HFFc6 (cell line): ENCODE measurements around the gene CFAP43. TPM values are rescaled to one million over a fixed set of nuclear protein-coding genes. Genes with fewer than 3 reads are reported as not detected.
"Not testable (repeated sequence)": the region's sequence is repeated elsewhere in the genome, so short reads cannot be mapped to it uniquely, and the experiment has no call there.

Experiments used
- DNase-seq: peaks from one replicate; pipeline ENCODE4 v3.0.0-alpha.2; 2018
- H3K27ac Mint-ChIP-seq: 2 replicates; pipeline ENCODE4 v1.8.0; 2020; ENCODE audit warnings: mild to moderate bottlenecking, mixed read lengths
- H3K27me3 Mint-ChIP-seq: 2 replicates; pipeline ENCODE4 v1.8.0; 2021; ENCODE audit warnings: mild to moderate bottlenecking, moderate library complexity, mixed read lengths; ENCODE audit not compliant: insufficient read depth
- H3K36me3 Mint-ChIP-seq: 2 replicates; pipeline ENCODE4 v1.8.0; 2021; ENCODE audit warnings: low read depth, mixed read lengths
- H3K4me1 Mint-ChIP-seq: 2 replicates; pipeline ENCODE4 v1.8.0; 2020; ENCODE audit warnings: low read depth, mixed read lengths
- H3K4me3 Mint-ChIP-seq: 2 replicates; pipeline ENCODE4 v1.8.0; 2020; ENCODE audit warnings: mild to moderate bottlenecking, moderate library complexity, mixed read lengths
- H3K9me3 Mint-ChIP-seq: 2 replicates; pipeline ENCODE4 v1.8.0; 2020; ENCODE audit warnings: mild to moderate bottlenecking, mixed read lengths
- total RNA-seq, 6 experiments: library from RNA; stranded (reverse); fragmentation: NEBNext Ultra II Directional; extraction: Animal tissue kit (Norgen Biotek cat#: 25700); gene quantifications; 2 replicates in 1 of 6; 3 replicates in 5 of 6; pipeline ENCODE4 v1.2.3, GENCODE V29; 2021
- TF ChIP-seq, protein P1 (sequence below): fragments of 200-600 bp; sonication (generic); IDR thresholded peaks from 2 replicates; pipeline ENCODE4 v1.5.0; 2021; ENCODE audit warnings: antibody characterized with exemption, mild to moderate bottlenecking

Gene CFAP43
- total RNA-seq, 6 experiments from 2014 or later = 0.14 TPM; not detected in 5

DNA sequence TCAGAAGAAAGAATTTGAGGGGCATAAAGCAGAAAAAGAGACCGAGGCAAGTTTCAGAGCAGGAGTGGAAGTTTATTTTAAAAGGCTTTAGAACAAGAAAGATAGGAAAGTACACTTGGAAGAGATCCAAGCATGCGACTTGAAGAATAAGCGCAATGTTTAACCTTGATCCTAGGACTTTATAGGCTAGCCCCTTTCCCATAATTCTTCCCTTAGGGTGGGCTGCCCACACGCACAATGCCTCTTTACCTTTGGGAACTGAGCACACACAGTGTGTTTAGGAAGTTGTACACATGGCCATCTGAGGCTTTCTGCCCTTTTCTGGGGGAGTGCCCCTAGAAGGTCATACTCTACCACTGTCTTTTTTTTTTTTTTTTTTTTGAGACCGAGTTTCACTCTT lies 11.3 kb upstream of the CFAP43 start:
- Mint-ChIP-seq H3K36me3 (peaks cover 9% of the 10 kb centered on the region; the same call in 1 of the 2 replicates), H3K27me3 (peaks cover 2% of the 10 kb centered on the region; the same call in 1 of the 2 replicates), H3K27ac (no peak overlapping the region), H3K4me1 (peaks cover 9% of the 10 kb centered on the region), H3K9me3 (peaks cover 21% of the 10 kb centered on the region), H3K4me3 (no peak overlapping the region)
- TF ChIP-seq, protein P1, sequence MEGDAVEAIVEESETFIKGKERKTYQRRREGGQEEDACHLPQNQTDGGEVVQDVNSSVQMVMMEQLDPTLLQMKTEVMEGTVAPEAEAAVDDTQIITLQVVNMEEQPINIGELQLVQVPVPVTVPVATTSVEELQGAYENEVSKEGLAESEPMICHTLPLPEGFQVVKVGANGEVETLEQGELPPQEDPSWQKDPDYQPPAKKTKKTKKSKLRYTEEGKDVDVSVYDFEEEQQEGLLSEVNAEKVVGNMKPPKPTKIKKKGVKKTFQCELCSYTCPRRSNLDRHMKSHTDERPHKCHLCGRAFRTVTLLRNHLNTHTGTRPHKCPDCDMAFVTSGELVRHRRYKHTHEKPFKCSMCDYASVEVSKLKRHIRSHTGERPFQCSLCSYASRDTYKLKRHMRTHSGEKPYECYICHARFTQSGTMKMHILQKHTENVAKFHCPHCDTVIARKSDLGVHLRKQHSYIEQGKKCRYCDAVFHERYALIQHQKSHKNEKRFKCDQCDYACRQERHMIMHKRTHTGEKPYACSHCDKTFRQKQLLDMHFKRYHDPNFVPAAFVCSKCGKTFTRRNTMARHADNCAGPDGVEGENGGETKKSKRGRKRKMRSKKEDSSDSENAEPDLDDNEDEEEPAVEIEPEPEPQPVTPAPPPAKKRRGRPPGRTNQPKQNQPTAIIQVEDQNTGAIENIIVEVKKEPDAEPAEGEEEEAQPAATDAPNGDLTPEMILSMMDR = no peak
- no peak for DNase-seq

DNA sequence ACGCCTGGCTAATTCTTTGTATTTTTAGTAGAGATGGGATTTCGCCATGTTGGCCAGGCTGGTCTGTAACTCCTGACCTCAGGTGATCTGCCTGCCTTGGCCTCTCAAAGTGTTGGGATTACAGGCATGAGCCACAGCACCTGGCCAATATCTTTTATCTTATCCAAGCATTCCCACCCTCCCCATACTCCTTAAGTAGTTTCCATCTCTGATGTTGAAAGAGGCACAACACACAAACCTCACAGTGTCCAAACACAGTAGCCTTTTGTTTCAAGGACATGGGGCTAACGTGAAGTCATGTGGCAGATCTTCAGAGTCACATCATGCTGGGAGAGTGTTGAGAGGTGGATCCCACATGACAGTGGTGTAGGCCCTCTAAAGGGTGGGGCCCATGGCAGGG lies 10.8 kb upstream of the CFAP43 start:
- H3K27ac Mint-ChIP-seq, H3K4me1 Mint-ChIP-seq, H3K4me3 Mint-ChIP-seq, DNase-seq, H3K27me3 Mint-ChIP-seq, H3K36me3 Mint-ChIP-seq: not testable (repeated sequence)
- peaks cover 21% of the 10 kb centered on the region for H3K9me3 Mint-ChIP-seq

DNA sequence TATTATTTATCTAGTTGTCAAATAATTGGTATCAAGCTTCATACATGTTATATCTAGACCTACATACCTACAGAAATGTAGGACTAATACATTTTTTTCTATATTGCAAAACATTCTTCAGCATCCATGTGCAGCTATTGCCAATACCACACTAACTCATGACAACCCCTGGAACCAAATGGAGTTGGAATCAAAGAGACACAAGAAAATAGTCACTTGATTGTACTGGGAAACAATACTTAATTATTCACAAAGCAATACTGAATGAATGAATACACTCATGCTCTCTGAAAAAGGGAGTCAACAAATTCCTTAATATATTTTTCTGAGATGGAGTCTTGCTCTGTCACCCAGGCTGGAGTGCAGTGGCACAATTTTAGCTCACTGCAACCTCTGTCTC lies 10.4 kb upstream of the CFAP43 start:
- TF ChIP-seq, protein P1 = no peak
- Mint-ChIP-seq H3K27ac (no peak overlapping the region), H3K4me1 (peaks cover 9% of the 10 kb centered on the region), H3K27me3 (peaks cover 6% of the 10 kb centered on the region), H3K4me3 (no peak overlapping the region), H3K36me3 (peaks cover 9% of the 10 kb centered on the region; the same call in 1 of the 2 replicates), H3K9me3 (peaks cover 19% of the 10 kb centered on the region)
- DNase-seq = no peak

DNA sequence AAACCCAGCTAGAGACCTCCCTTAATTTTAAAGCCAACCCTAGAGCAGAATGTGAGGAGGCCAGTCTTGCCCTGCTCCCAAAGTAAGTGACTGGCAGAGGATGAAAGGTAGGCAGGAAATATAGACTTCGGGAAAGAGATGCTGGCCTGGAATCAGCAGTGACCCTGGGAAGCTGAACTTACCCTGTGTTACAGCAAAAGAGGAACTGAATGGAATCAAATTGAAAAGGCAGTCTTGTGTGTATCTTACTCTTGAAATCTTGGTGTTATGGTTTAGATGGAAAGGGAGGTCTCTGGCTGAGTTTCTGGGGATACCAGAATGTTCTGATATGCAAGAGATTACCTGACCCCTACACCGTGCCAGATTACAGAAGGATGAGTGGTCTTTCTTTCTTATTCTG lies 7.9 kb upstream of the CFAP43 start:
- Mint-ChIP-seq H3K4me3 (no peak overlapping the region), H3K4me1 (no peaks in the 10 kb centered on the region), H3K27me3 (peaks cover 6% of the 10 kb centered on the region), H3K27ac (no peak overlapping the region), H3K36me3 (no peaks in the 10 kb centered on the region), H3K9me3 (no peaks in the 10 kb centered on the region)
- no peak for DNase-seq
- TF ChIP-seq, protein P1 = no peak

DNA sequence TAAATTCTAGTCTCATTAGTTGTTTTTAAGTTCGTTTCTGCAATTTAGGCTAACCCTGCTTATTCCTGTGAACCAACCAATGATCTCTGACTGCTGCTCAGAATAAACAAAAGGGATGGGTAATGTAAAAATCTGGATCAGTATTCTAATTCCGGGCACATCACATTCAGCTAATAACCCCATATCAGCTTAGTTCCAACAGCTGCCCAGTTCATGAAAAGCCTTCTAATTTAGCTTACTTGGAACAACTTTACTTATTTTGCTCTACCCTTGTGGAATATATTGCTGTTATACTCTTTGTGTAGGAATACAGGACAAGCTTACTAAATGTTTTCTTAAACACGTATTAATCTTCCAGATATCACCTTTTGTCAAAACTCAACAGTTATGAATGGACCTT lies 3.6 kb upstream of the CFAP43 start:
- Mint-ChIP-seq H3K27ac (no peak overlapping the region), H3K27me3 (peaks cover 8% of the 10 kb centered on the region), H3K4me1 (peaks cover 15% of the 10 kb centered on the region), H3K4me3 (no peak overlapping the region), H3K9me3 (no peaks in the 10 kb centered on the region), H3K36me3 (no peaks in the 10 kb centered on the region)
- no peak for DNase-seq
- TF ChIP-seq, protein P1 = no peak

DNA sequence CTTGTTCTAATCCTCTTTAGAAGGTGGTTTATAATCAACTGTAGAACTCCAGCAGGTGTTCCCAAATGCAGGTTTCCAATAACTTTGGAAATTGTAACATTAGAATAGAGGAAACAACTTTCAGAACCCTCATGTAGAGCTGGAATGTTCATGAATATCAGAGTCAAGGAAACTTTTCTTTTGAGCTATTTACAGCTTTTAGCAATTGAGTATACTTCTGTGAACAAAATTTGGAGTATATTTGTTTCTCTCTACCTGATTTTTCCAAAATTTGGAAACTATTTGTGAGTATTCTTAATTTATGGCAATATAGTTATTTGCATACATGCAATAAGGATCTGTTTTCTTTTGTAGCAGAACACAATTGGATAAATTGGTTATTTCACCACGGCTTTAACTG lies 2.8 kb upstream of the CFAP43 start:
- no peak overlapping the region for H3K4me3 Mint-ChIP-seq
- no peak for DNase-seq
- H3K36me3 Mint-ChIP-seq = no peaks in the 10 kb centered on the region
- no peaks in the 10 kb centered on the region for H3K9me3 Mint-ChIP-seq
- peaks cover 16% of the 10 kb centered on the region for H3K4me1 Mint-ChIP-seq
- H3K27me3 Mint-ChIP-seq = peaks cover 6% of the 10 kb centered on the region
- TF ChIP-seq, protein P1 = no peak
- no peak overlapping the region for H3K27ac Mint-ChIP-seq
